Muscle of arm (tissue), 12 donors: ENCODE data around the gene APOL2. TPM values are rescaled to one million over a fixed set of nuclear protein-coding genes. Genes with fewer than 3 reads are reported as not detected.

Experiments used
- polyA plus RNA-seq, 12 donors: library from polyadenylated mRNA; unstranded; fragments of 120-200 nt; gene quantifications; one replicate each; pipeline ENCODE4 v1.2.1, GENCODE V29; 2013; ENCODE audit not compliant: insufficient read length in 12 of 12

Gene APOL2
- polyA plus RNA-seq, 12 donors, result 15.2 to 170 (median 21.8) TPM

Other genes starting within 250 kb of the APOL2 start
- 100 to 1,000 TPM; 180 to 394 (median 218) TPM for gene RBFOX2, start 210.7 kb downstream of the APOL2 start, polyA plus RNA-seq
- gene APOL3, start 78.8 kb downstream of the APOL2 start, polyA plus RNA-seq, result 10 to 100 TPM in 5 of 12 donors, 1 to 10 TPM in 6, not detected in 1; 6.8 to 18.0 (median 9.6) TPM
- gene APOL4, start 37.7 kb downstream of the APOL2 start, polyA plus RNA-seq, result 10 to 100 TPM in 9 of 12 donors, 1 to 10 TPM in 2, not detected in 1; 8.4 to 25.5 (median 16.2) TPM
- gene APOL1, start 13.6 kb upstream of the APOL2 start, polyA plus RNA-seq, result 1 to 10 TPM in 11 of 12 donors, not detected in 1; 2.5 to 6.0 (median 5.0) TPM
- 100 to 1,000 TPM in 6 of 12 donors, 10 to 100 TPM in 6; 77.1 to 364 (median 100) TPM for gene MYH9, start 148.4 kb upstream of the APOL2 start, polyA plus RNA-seq
- gene TXN2, start 242.1 kb upstream of the APOL2 start, polyA plus RNA-seq, result 100 to 1,000 TPM in 9 of 12 donors, 10 to 100 TPM in 2, not detected in 1; 98.7 to 118 (median 106) TPM